Transverse colon (tissue), 4 donors: Measurements from ENCODE around the gene HSDL1. TPM values are rescaled to one million over a fixed set of nuclear protein-coding genes. Genes with fewer than 3 reads are reported as not detected.
"Not testable (repeated sequence)": the region's sequence is repeated elsewhere in the genome, so short reads cannot be mapped to it uniquely, and the experiment has no call there.

Source experiments
- DNase-seq: peaks from one replicate; pipeline ENCODE4 v3.0.0-alpha.2; 2019
- H3K27ac ChIP-seq, 4 donors: fragments of 200-600 bp; sonication (generic); 2 replicates each; pipeline ENCODE4 v1.5.1; 2016 to 2018; ENCODE audit warnings: inconsistent platforms in 4 of 4
- H3K27me3 ChIP-seq: fragments of 200-600 bp; sonication (generic); 2 replicates; pipeline ENCODE4 v1.5.1; 2017; ENCODE audit warnings: inconsistent platforms
- H3K36me3 ChIP-seq, 4 donors: fragments of 200-600 bp; sonication (generic); 2 replicates each; pipeline ENCODE4 v1.5.1; 2017 to 2019; ENCODE audit warnings: inconsistent platforms in 4 of 4
- H3K4me1 ChIP-seq, 4 donors: fragments of 200-600 bp; sonication (generic); 2 replicates each; pipeline ENCODE4 v1.5.1; 2017 to 2020; ENCODE audit warnings: inconsistent platforms in 4 of 4
- H3K4me3 ChIP-seq, 4 donors: fragments of 200-600 bp; sonication (generic); 1 replicate in 1 of 4; 2 replicates in 3 of 4; pipeline versions ENCODE4 v1.5.1 to v1.6.1; 2017 to 2019; ENCODE audit warnings: inconsistent platforms in 4 of 4
- H3K9me3 ChIP-seq, 2 donors: fragments of 200-600 bp; sonication (generic); 2 replicates each; pipeline ENCODE4 v1.5.1; 2017 to 2019; ENCODE audit warnings: inconsistent platforms in 2 of 2
- EP300 ChIP-seq: sonication (generic); formaldehyde crosslinking; IDR thresholded peaks from one replicate; pipeline ENCODE4 v1.6.1; 2017; ENCODE audit warnings: antibody characterized with exemption, low read depth
- POLR2A ChIP-seq: fragments of 450-650 bp; IDR thresholded peaks from one replicate; pipeline ENCODE4 v1.6.1; 2016; ENCODE audit warnings: antibody characterized with exemption, mild to moderate bottlenecking, moderate library complexity
- POLR2AphosphoS5 ChIP-seq, 3 donors: sonication (generic); formaldehyde crosslinking; IDR thresholded peaks; one replicate each; pipeline ENCODE4 v1.6.1; 2016; ENCODE audit warnings: antibody characterized with exemption in 3 of 3
- WGBS, 2 donors: methylation state at CpG; one replicate each; pipeline ENCODE4 v1.1.5; 2018; ENCODE audit warnings: low coverage in 1 of 2; 5-methylcytosine and 5-hydroxymethylcytosine counted together
- in situ Hi-C, 4 donors: fragments of 200-750 bp; cut with MboI; loops; one replicate each; pipeline versions ENCODE4 v1.15.0 to v1.15.1; 2017; ENCODE audit warnings: low sequenced_read_pairs in 3 of 4, low pct_ligation_motif_present in 1 of 4, low pct_unique_long_range_greater_than_20kb in 1 of 4
- intact Hi-C: fragments of 100-400 bp; cut with DNase I; formaldehyde crosslinking; loops from one replicate; pipeline ENCODE4 v1.15.1; 2023; ENCODE audit warnings: low total_unique reads
- total RNA-seq, 4 donors: library from RNA; depleted of rRNA; stranded (reverse); fragments of >200 nt; gene quantifications; one replicate each; pipeline ENCODE4 v1.1.0, GENCODE V29; 2016
- TF ChIP-seq, protein P1 (sequence below), 5 experiments: fragments of 200-600 bp in 3 of 5; fragments of 450-650 bp in 2 of 5; sonication (generic) in 3 of 5; IDR thresholded peaks; 1 replicate in 2 of 5; 2 replicates in 3 of 5; pipeline ENCODE4 v1.5.1; 2016 to 2017; ENCODE audit warnings: antibody characterized with exemption in 5 of 5, inconsistent platforms in 3 of 5, mild to moderate bottlenecking in 2 of 5, moderate library complexity in 1 of 5

The HSDL1 gene
- total RNA-seq, 4 donors from 2014 or later, result 1.2 to 16.2 (median 8.7) TPM

DNA sequence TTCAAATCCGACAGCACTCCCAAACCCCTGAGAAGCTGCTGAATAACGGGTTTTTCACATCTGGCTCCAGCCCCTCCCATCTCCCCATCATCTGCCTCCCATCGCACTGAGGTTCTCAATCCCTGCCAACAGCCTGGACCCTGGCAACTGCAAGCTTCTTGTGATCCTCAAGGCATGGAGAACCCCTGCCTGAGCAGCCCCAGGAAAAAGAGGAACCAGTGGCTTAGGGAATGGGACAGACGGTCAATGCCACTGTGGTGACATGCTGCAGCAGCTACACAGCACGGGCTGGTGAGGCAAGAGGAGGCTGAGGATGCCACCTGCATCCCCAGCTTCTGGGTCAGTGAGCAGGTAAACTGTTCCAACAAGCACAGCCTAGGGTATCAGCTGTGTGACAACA lies 25.0 kb downstream of the HSDL1 start:
- TF ChIP-seq, protein P1, sequence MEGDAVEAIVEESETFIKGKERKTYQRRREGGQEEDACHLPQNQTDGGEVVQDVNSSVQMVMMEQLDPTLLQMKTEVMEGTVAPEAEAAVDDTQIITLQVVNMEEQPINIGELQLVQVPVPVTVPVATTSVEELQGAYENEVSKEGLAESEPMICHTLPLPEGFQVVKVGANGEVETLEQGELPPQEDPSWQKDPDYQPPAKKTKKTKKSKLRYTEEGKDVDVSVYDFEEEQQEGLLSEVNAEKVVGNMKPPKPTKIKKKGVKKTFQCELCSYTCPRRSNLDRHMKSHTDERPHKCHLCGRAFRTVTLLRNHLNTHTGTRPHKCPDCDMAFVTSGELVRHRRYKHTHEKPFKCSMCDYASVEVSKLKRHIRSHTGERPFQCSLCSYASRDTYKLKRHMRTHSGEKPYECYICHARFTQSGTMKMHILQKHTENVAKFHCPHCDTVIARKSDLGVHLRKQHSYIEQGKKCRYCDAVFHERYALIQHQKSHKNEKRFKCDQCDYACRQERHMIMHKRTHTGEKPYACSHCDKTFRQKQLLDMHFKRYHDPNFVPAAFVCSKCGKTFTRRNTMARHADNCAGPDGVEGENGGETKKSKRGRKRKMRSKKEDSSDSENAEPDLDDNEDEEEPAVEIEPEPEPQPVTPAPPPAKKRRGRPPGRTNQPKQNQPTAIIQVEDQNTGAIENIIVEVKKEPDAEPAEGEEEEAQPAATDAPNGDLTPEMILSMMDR (IDR thresholded peaks at IDR 0.05), result no peak
- TF ChIP-seq POLR2AphosphoS5 (IDR thresholded peaks at IDR 0.05) (no peak), EP300 (no peak), POLR2A (no peak)
- in situ Hi-C loops, result loop anchor here in 1 of 4 donors (25.0 kb wide), 1 partner anchor 367 kb away; no protein-coding TSS in a partner anchor
- WGBS, 2 donors, result 75% methylated on average over 5 of the region's 5 CpGs; no CpG with 5 or more reads in 1 of the 2 donors
- H3K9me3 ChIP-seq, result no peaks in the 10 kb centered on the region
- no peak for DNase-seq
- intact Hi-C loops, result no loop called here
- H3K4me1 ChIP-seq, result peaks cover 10 to 17% (median 13%) of the 10 kb centered on the region in 4 donors
- H3K4me3 ChIP-seq, result no peak overlapping the region
- no peaks in the 10 kb centered on the region for H3K36me3 ChIP-seq
- no peak overlapping the region for H3K27ac ChIP-seq
- H3K27me3 ChIP-seq, result no peaks in the 10 kb centered on the region

DNA sequence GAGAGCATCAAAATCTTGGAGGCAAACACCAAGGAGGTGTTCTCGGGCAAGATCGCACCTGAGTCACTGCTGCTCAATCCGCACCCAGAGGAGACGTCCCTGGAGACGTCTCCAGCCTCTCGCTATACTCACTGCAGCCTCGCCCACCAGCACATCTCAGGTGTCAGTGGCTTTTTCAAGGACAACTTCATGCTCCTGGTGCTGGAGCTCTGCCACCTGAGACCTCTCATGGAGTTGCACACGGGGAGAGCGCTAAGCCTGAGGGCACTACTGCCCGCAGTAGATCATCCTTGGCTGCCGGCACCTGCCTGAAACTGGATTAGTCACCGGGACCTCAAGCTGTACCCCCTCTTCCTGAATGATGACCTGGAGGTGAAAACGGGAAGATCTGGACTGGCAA lies 25.6 kb downstream of the HSDL1 start:
- intact Hi-C loops, result no loop called here

DNA sequence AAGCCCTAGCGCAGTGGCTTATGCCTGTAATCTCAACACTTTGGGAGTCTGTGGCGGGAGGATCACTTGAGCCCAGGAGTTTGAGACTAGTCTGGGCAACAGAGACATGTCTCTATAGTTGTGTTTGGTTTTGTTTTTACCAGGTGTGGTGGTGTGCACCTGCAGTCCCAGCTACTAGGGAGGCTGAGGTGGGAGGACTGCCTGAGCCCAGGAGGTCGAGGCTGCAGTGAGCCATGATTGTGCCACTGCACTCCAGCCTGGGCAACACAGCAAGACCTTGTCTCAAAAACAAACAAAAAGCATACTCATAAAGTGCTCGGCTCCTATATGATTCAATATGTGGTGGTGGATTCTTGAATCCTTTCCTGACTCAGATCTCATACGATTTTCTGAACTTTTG lies 26.7 kb downstream of the HSDL1 start:
- H3K4me1 ChIP-seq, result peaks cover 14 to 30% (median 19%) of the 10 kb centered on the region in 4 donors
- H3K9me3 ChIP-seq, H3K4me3 ChIP-seq, DNase-seq, H3K27me3 ChIP-seq, H3K27ac ChIP-seq, intact Hi-C loops, H3K36me3 ChIP-seq: not testable (repeated sequence)
- in situ Hi-C loops, result loop anchor here in 1 of 4 donors (25.0 kb wide), 1 partner anchor 369 kb away; no protein-coding TSS in a partner anchor
- 91 to 96% methylated on average over 3 to 5 of the region's 5 CpGs for WGBS, 2 donors

More for the DNA sequence above, 25.6 kb downstream of the HSDL1 start:
- H3K4me3 ChIP-seq, result no peak overlapping the region
- no peaks in the 10 kb centered on the region for H3K27me3 ChIP-seq
- in situ Hi-C loops, result loop anchor here in 1 of 4 donors (25.0 kb wide), 1 partner anchor 368 kb away; no protein-coding TSS in a partner anchor
- no peak overlapping the region for H3K27ac ChIP-seq
- H3K9me3 ChIP-seq, result no peaks in the 10 kb centered on the region
- DNase-seq, result no peak
- H3K4me1 ChIP-seq, result peaks cover 14 to 23% (median 18%) of the 10 kb centered on the region in 4 donors
- TF ChIP-seq POLR2A (no peak), EP300 (no peak), POLR2AphosphoS5 (IDR thresholded peaks at IDR 0.05) (no peak)
- TF ChIP-seq, protein P1 (IDR thresholded peaks at IDR 0.05), result no peak
- 88 to 100% methylated on average over 1 to 13 of the region's 13 CpGs for WGBS, 2 donors
- H3K36me3 ChIP-seq, result no peaks in the 10 kb centered on the region

DNA sequence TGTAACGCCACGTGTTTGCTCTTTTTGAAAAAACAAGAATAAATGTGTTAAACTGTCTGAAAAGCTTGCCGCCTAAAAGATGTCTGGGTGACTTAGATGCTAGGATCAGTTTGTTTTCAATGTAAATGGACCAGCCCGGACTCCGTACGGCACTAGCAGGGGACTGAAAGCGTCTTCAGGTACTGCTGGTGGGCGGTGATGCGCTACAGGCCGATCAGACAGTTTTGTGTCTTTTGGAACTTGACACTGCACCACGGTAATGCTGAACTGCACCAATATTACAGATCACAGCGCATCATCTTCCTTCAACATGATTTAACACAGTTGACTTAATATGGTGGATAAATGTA lies 27.5 kb downstream of the HSDL1 start:
- DNase-seq, result no peak
- TF ChIP-seq, protein P1 (IDR thresholded peaks at IDR 0.05), result no peak
- TF ChIP-seq POLR2AphosphoS5 (IDR thresholded peaks at IDR 0.05) (no peak), POLR2A (no peak), EP300 (no peak)
- WGBS, 2 donors, result 8 to 50% methylated on average over 1 to 12 of the region's 12 CpGs
- in situ Hi-C loops, result loop anchor here in 1 of 4 donors (25.0 kb wide), 1 partner anchor 370 kb away; no protein-coding TSS in a partner anchor
- Histone ChIP-seq H3K9me3 (no peaks in the 10 kb centered on the region), H3K4me3 (peak overlapping the region; percentile 80 to 97 (median 94)), H3K4me1 (peaks cover 14 to 30% (median 19%) of the 10 kb centered on the region in 4 donors), H3K27ac (peak overlapping the region; percentile 90 to 98 (median 94)), H3K27me3 (no peaks in the 10 kb centered on the region), H3K36me3 (no peaks in the 10 kb centered on the region)
- intact Hi-C loops, result no loop called here
